Activated CD8-positive, alpha-beta memory T cell treated with anti-CD3 and anti-CD28 coated beads, Interleukin-2, amount 50 U/mL, for 1 hour (primary cell): ENCODE measurements around the gene TBL1XR1.

Source experiments
- DNase-seq: peaks from one replicate; pipeline ENCODE4 v3.0.0-alpha.2; 2020; ENCODE audit errors: extremely low read depth

TBL1XR1 gene

DNA sequence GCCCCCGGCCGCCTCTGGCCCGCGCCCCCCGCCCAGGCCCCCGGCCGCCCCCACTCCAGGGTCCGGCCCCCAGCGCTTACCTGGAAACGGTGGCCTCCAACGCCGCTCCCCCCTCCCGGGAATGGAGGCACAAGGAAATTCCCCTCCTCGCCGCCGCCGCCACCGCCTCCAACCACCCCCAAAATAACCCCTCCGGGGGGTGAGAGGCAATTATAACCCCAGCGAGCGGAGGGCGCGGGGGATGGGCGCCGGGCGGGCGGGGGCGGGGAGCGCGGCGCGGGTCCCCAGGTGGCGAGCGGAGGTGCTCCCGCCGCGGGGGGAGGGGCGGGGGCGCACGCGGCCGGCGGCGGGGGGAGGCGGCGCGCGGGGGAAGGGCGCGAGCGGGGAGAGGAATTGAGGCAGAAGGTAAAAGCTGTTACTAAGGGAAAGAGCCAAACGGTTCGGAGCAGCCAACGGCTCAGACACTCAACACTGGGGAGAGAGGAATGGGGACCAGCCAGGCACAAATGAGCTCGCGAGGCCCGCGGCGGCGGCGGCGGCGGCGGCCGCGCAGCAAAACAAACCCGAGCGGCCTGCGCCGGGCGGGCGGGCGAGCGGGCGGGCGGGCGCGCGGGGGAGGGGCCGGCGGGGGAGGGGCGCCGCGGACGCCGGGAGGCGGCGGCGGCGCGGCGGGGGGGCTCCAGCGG lies at the start of gene TBL1XR1:
Gene TBL1XR1 (minus strand): TSS at position 442 of the 686 bp plus-strand sequence. CDS start 132,505 bp downstream, outside the sequence.
- peak; percentile 59 for DNase-seq

DNA sequence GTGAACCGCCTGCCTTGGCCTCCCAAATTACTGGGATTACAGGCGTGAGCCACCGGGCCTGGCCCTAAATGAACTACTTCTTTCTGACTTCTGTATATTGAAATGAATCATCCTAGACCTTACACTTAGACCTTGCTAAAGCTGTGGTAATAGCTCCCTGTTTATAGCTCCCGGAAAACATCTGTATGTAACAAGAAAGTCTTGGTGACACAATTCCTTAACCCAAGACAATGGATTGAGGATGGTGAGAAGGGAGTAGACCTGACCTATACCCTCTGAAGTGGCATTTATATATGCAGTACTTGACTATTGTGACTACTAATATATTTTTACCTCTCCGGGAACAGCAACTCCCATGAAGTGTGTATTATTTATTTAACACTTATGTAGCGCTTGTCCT lies 48.0 kb upstream of the TBL1XR1 start:
- DNase-seq = no peak

DNA sequence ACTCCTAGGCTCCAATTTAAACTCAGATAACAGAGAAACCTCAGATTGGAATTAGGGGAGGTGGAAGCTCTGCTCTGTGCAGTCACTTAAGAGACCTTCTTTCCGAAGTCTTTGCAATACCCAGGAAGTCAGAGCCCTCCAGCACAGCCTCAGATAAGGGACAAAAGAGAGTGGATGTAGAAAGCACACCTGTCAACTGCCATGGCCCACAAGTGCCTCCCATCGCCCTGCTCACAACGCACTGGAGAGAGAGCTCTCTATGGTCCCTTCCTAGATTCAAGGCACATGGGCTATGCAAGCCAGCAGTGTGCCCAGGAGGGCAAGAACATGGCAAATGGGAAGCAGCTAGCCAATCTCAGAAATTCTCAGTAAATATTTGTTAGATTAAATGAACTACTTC lies 47.3 kb upstream of the TBL1XR1 start:
- no peak for DNase-seq

- no peak for DNase-seq
Measured at GRCh38 chr3:177238686-177239216, 41.5 kb upstream of the TBL1XR1 start.

DNA sequence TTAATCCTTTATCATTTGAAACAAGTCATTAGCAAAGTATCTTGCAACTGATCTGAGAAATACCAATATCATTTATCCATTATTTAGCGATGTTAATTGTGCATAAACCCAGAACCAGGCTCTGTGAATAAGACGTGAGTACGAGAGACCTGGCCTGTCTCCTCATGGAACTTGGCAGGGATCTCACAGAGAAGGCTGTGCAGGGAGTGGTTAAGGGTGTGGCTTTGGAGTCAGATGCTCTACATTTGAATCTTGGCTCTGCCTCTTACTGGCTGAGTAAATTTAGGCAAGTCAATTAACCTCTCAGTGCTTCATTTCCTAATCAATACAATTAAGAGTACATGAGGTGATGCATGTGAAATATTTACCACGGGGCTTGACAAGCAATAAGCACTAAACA lies 39.9 kb upstream of the TBL1XR1 start:
- DNase-seq = no peak

- DNase-seq = no peak
Measured at GRCh38 chr3:177236704-177237103, 39.4 kb upstream of the TBL1XR1 start.

GRCh38 chr3:177234121-177234520 lies 36.8 kb upstream of the TBL1XR1 start:
- DNase-seq = no peak

- DNase-seq = no peak
Measured at GRCh38 chr3:177231242-177231641, 34.0 kb upstream of the TBL1XR1 start.

- DNase-seq = no peak
Measured at GRCh38 chr3:177230641-177231040, 33.4 kb upstream of the TBL1XR1 start.

DNA sequence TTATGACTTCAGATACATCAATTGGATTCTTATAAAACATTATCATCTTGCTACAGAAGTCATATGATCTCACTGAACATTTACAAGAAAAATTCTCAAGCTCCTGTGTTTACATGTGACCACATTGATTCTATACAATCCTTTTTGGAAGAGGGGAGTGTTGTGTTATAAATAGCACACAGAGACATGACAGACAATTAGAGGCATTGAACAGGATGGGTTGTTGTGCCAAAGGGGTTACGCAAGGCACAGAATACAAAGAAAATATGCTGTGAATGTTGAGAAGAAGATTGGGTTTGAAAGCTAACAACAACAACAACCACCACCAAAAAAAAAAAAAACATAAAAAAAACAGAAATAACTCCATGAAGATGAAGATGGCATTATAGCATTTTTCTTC lies 32.5 kb upstream of the TBL1XR1 start:
- no peak for DNase-seq

DNA sequence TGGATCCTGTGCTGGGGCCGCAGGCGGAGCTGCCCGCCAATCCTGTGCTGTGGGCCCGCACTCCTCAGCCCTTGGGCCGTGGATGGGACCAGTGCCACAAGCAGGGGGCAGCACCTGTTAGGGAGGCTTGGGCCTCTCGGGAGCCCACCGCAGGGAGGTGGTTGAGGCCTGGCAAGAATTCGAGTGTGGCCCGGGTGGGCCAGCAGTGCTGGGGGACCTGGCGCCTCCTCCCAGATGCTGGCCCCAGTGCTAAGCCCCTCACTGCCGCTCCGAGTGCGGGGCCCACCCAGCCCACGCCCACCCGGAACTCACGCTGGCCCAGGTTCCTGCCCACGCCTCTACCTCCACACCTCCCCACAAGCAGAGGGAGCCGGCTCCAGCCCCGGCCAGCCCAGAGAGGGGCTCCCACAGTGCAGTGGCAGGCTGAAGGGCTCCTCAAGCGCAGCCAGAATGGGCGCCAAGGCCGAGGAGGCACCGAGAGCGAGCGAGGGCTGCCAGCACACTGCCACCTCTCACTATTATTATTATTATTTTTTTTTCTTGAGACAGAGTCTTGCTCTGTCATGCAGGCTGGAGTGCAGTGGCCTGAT lies 31.4 kb upstream of the TBL1XR1 start:
- DNase-seq = no peak

DNA sequence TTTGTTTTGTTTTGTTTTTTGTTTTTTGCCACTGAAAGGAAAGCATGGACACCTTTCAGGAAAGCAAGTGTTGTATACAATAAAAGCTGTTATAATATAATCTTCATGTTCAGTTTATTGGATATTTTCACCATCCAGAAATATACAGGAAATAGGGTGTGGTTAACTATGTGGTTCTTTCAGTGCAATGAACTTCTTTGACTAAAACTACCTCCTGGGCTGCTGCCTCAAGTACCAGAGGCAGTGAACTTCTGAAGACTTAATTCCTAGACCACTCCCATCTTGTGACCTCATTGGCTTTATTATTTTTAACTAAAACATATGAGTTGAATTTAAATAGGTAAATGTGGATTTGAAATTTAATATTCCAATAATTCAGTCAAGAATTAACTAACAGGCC lies 27.1 kb upstream of the TBL1XR1 start:
- no peak for DNase-seq

GRCh38 chr3:177221744-177222143 lies 24.5 kb upstream of the TBL1XR1 start:
- no peak for DNase-seq

DNA sequence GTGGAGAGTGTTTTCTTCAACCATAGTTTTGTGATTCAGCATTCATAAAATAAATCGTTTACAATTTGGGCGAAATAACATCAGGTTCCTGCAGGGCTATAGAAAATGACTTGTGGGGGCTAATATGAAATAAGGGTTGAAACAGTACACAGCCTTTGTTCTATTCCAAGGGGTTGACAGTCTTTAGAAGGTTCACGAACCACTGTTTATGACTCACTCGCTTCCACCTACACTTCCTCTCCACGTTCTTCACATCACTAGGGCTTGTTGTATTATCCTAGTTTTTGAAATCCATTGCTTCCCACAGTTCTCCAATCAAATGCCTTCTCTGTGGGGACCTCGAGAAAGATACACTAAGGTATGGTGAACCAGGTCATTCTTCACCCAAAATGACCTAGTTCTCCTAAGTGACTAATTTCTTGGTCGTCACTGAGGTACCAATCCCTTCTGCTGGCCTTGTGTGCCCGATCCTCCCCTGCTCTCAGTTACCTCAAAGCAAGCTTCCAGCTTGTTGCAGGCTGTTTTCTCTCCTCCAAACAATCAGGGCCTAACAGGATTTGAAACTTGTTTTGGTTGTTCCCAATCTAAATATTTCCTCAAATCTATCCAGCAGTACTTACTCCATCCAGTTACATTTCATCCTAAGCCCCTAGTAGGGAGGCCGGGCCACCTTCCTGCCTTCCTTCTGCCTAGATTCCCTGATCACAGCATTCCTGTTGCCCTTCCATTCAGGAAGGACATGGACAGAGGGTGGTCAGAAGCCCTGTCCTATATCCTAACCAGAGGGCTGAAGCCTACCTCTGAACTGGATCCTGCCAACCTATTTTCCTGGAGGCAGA lies 23.1 kb upstream of the TBL1XR1 start:
- DNase-seq = no peak

DNA sequence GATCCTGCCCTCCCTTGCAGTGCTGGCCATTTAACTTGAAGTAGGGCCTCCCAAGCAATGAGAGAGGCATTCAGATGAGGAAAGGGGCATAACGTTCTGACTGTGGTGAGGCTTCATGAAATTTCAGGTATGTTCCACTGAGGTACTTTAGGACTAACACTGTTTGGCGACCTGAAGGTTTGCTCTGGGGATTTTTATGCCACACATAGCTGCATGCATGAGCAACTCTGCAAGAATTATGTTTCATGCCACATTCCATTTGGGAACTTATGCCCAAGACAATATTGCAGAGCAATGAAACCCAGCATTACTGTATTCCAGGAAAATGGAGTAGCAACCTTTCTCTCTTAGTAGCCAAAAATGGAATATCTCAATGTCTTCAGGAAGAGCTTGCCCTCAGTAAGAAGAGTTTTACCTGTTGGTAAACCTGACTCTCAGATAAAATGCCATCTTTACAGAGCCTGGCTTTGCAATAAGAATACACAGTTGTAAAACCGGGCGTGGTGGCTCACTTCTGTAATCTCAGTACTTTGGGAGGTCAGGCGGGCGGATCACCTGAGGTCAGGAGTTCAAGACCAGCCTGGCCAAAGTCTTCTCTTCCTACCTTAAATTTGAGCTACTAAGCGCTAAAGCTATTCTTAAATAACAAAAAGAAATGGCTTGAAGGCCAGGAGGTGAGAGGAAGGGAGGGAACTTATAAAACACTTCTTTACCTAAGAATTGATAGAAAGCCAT lies 16.7 kb upstream of the TBL1XR1 start:
- DNase-seq = no peak

DNA sequence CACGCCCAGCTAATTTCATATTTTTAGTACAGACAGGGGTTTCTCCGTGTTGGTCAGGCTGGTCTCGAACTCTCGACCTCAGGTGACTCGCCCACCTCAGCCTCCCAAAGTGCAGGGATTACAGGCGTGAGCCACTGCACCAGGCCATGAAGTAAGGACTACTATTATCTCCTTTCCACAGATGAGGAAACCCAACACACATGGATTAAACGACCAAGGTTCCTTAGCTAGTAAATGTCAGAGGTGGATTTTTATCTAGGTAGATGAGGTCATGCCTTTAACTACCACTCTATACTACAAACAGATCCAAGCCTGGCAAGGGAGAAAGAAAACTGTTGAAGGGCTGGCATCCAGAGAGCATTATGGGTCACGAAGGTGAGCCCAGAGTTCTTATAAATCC lies 15.5 kb upstream of the TBL1XR1 start:
- no peak for DNase-seq

- DNase-seq = no peak
Measured at GRCh38 chr3:177212278-177212610, 15.0 kb upstream of the TBL1XR1 start.

DNA sequence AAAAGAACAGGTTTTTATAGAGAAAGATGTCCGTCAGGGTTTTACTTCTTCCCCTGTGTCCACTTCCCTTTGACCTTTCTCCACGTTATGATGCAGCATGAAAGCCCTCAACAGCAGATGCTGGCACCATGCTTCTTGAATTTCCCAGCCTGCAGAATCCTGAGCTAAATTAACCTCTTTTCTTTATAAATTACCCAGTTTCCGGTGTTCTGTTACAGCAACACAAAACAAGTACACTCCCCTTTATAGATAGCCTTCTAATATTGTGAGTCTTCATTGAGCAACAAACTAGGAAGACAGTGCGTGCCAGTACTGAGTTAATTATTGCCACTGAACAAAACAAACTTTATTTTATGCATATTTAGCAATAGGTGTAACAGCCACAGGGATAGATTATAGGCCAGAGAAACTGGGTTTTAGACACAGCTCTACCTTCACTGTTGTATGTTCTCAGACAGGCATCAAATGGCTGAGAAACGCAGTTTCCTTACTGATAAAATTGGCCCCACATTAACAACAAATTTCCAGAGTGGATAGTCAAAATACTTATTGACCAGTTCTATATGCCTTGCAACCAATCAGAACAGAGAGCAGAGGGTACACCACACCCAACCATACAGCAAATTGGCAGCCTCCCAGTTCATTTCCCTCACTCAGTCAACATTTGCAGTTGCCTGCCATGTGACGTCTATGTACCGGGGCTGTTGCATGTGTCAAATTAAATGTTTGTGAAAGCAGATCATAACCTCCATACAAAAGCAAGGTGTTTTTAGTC lies 14.4 kb upstream of the TBL1XR1 start:
- no peak for DNase-seq

DNA sequence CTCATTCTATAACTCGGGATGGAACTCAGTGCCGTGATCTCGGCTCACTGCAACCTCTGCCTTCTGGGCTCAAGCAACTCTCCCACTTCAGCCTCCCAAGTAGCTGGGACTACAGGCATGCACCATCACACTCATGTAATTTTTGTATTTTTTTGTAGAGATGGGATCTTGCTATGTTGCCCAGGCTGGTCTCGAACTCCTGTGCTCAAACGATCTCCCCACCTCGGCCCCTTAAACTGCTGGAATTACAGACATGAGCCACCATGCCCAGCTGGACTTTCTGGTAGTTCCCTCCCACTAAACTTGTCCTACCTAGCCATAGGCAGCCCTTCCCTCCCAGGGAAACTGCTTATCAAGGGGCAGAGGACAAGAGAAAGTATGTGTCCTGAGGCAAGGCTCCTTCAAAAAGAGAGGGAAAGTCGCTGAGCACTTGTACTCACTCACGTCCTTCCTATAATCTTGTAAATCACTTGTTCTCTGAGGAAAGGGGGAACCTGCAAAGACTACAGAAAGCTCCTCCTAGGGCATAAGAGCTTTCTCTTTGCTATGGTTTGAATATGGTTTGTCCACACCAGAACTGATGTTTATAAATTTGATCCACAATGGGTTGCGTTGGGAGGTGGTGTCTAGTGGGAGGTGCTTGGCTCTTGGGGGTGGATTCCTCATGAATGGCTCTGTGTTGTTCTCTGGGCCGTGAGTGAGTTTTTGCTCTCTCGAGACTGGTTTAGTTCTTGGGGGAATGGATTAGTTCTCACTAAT lies 13.6 kb upstream of the TBL1XR1 start:
- DNase-seq = no peak

GRCh38 chr3:177209509-177209908 lies 12.2 kb upstream of the TBL1XR1 start:
- no peak for DNase-seq

- no peak for DNase-seq
Measured at GRCh38 chr3:177208781-177209180, 11.5 kb upstream of the TBL1XR1 start.
